OCI-LY7 (cell line): ENCODE measurements around the gene NEK11.

Experiments
- EZH2phosphoT487 ChIP-seq: fragments of 200-600 bp; sonication (generic); IDR thresholded peaks from 2 replicates; pipeline ENCODE4 v1.6.1; 2018; ENCODE audit warnings: low read depth, borderline replicate concordance, mild to moderate bottlenecking, mixed run types, antibody characterized with exemption, low read length, moderate library complexity, mixed read lengths
- TF ChIP-seq, protein P1 (sequence below): fragments of 200-600 bp; sonication (generic); conservative IDR thresholded peaks from 2 replicates; pipeline ENCODE4 v1.5.1; 2014; ENCODE audit warnings: mild to moderate bottlenecking, antibody characterized with exemption, low read length, moderate library complexity, mixed read lengths

DNA sequence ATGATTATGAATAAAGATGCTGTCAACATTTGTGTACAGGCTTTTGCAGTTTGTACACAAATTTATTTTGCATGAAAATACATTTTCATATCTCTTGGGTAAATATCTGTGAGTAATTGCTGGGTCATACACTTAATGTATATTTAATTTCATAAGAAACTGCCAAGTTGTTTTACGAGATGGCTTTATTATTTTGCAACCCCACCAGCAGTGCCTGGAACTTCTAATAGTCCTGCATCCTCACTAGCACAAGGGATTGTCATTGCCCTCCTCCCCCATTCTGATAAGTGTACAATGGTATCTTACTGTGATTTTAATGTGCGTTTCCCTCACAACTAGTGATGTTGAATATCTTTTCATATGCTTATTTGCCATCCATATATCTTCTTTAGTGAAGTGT, 45.2 kb upstream of the NEK11 start:
- TF ChIP-seq, protein P1, sequence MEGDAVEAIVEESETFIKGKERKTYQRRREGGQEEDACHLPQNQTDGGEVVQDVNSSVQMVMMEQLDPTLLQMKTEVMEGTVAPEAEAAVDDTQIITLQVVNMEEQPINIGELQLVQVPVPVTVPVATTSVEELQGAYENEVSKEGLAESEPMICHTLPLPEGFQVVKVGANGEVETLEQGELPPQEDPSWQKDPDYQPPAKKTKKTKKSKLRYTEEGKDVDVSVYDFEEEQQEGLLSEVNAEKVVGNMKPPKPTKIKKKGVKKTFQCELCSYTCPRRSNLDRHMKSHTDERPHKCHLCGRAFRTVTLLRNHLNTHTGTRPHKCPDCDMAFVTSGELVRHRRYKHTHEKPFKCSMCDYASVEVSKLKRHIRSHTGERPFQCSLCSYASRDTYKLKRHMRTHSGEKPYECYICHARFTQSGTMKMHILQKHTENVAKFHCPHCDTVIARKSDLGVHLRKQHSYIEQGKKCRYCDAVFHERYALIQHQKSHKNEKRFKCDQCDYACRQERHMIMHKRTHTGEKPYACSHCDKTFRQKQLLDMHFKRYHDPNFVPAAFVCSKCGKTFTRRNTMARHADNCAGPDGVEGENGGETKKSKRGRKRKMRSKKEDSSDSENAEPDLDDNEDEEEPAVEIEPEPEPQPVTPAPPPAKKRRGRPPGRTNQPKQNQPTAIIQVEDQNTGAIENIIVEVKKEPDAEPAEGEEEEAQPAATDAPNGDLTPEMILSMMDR: no peak
- no peak for TF ChIP-seq EZH2phosphoT487
